ENCODE data around the gene SZT2.

The SZT2 gene

GRCh38 chr1:43437031-43437973 lies 47.6 kb downstream of the SZT2 start:
- Histone ChIP-seq H3K4me1 (ENCODE audit: control insufficient read depth, insufficient read depth, low read length) (no peaks in the 10 kb centered on the region), H3K27ac (ENCODE audit: low read depth, low read length) (no peak overlapping the region), H3K27me3 (ENCODE audit: control insufficient read depth, insufficient read depth, low read length) (no peaks in the 10 kb centered on the region), H3K36me3 (ENCODE audit: control insufficient read depth, insufficient read depth, low read length) (peaks cover 57% of the 10 kb centered on the region), H3K9me3 (ENCODE audit: control insufficient read depth, insufficient read depth, low read length) (no peaks in the 10 kb centered on the region), H3K9ac (ENCODE audit: low read depth, low read length) (no peak overlapping the region), H3K4me3 (ENCODE audit: low read depth, low read length) (no peak overlapping the region)

- Histone ChIP-seq H3K9me3 (ENCODE audit: control insufficient read depth, insufficient read depth, low read length) (no peaks in the 10 kb centered on the region), H3K4me3 (ENCODE audit: low read depth, low read length) (no peak overlapping the region), H3K36me3 (ENCODE audit: control insufficient read depth, insufficient read depth, low read length) (peaks cover 57% of the 10 kb centered on the region), H3K4me1 (ENCODE audit: control insufficient read depth, insufficient read depth, low read length) (no peaks in the 10 kb centered on the region), H3K27ac (ENCODE audit: low read depth, low read length) (no peak overlapping the region), H3K9ac (ENCODE audit: low read depth, low read length) (no peak overlapping the region), H3K27me3 (ENCODE audit: control insufficient read depth, insufficient read depth, low read length) (no peaks in the 10 kb centered on the region)
Observed at GRCh38 chr1:43438006-43438405, 48.3 kb downstream of the SZT2 start.

GRCh38 chr1:43438576-43438952 lies 48.9 kb downstream of the SZT2 start:
- H3K9ac ChIP-seq (ENCODE audit: low read depth, low read length): no peak overlapping the region
- peaks cover 57% of the 10 kb centered on the region for H3K36me3 ChIP-seq (ENCODE audit: control insufficient read depth, insufficient read depth, low read length)
- no peaks in the 10 kb centered on the region for H3K9me3 ChIP-seq (ENCODE audit: control insufficient read depth, insufficient read depth, low read length)
- no peaks in the 10 kb centered on the region for H3K4me1 ChIP-seq (ENCODE audit: control insufficient read depth, insufficient read depth, low read length)
- H3K4me3 ChIP-seq (ENCODE audit: low read depth, low read length): no peak overlapping the region
- no peaks in the 10 kb centered on the region for H3K27me3 ChIP-seq (ENCODE audit: control insufficient read depth, insufficient read depth, low read length)
- H3K27ac ChIP-seq (ENCODE audit: low read depth, low read length): no peak overlapping the region

- Histone ChIP-seq H3K36me3 (ENCODE audit: control insufficient read depth, insufficient read depth, low read length) (peaks cover 58% of the 10 kb centered on the region), H3K9ac (ENCODE audit: low read depth, low read length) (no peak overlapping the region), H3K4me3 (ENCODE audit: low read depth, low read length) (no peak overlapping the region)
Observed at GRCh38 chr1:43438953-43439581, 49.4 kb downstream of the SZT2 start.

GRCh38 chr1:43439781-43440180 lies 50.1 kb downstream of the SZT2 start:
- Histone ChIP-seq H3K9ac (ENCODE audit: low read depth, low read length) (no peak overlapping the region), H3K36me3 (ENCODE audit: control insufficient read depth, insufficient read depth, low read length) (peaks cover 51% of the 10 kb centered on the region)

More at GRCh38 chr1:43438953-43439581, 49.4 kb downstream of the SZT2 start:
- no peaks in the 10 kb centered on the region for H3K27me3 ChIP-seq (ENCODE audit: control insufficient read depth, insufficient read depth, low read length)
- no peaks in the 10 kb centered on the region for H3K9me3 ChIP-seq (ENCODE audit: control insufficient read depth, insufficient read depth, low read length)
- H3K27ac ChIP-seq (ENCODE audit: low read depth, low read length): no peak overlapping the region
- no peaks in the 10 kb centered on the region for H3K4me1 ChIP-seq (ENCODE audit: control insufficient read depth, insufficient read depth, low read length)

GRCh38 chr1:43440358-43440757 lies 50.7 kb downstream of the SZT2 start:
- Histone ChIP-seq H3K4me1 (ENCODE audit: control insufficient read depth, insufficient read depth, low read length) (no peaks in the 10 kb centered on the region), H3K27me3 (ENCODE audit: control insufficient read depth, insufficient read depth, low read length) (no peaks in the 10 kb centered on the region), H3K27ac (ENCODE audit: low read depth, low read length) (no peak overlapping the region), H3K4me3 (ENCODE audit: low read depth, low read length) (no peak overlapping the region), H3K9ac (ENCODE audit: low read depth, low read length) (no peak overlapping the region), H3K36me3 (ENCODE audit: control insufficient read depth, insufficient read depth, low read length) (peaks cover 45% of the 10 kb centered on the region), H3K9me3 (ENCODE audit: control insufficient read depth, insufficient read depth, low read length) (no peaks in the 10 kb centered on the region)

More at GRCh38 chr1:43439781-43440180, 50.1 kb downstream of the SZT2 start:
- no peak overlapping the region for H3K27ac ChIP-seq (ENCODE audit: low read depth, low read length)
- H3K27me3 ChIP-seq (ENCODE audit: control insufficient read depth, insufficient read depth, low read length): no peaks in the 10 kb centered on the region
- H3K9me3 ChIP-seq (ENCODE audit: control insufficient read depth, insufficient read depth, low read length): no peaks in the 10 kb centered on the region
- H3K4me1 ChIP-seq (ENCODE audit: control insufficient read depth, insufficient read depth, low read length): no peaks in the 10 kb centered on the region
- H3K4me3 ChIP-seq (ENCODE audit: low read depth, low read length): no peak overlapping the region

- no peak overlapping the region for H3K4me3 ChIP-seq (ENCODE audit: low read depth, low read length)
- peaks cover 47% of the 10 kb centered on the region for H3K36me3 ChIP-seq (ENCODE audit: control insufficient read depth, insufficient read depth, low read length)
- no peak overlapping the region for H3K27ac ChIP-seq (ENCODE audit: low read depth, low read length)
- H3K27me3 ChIP-seq (ENCODE audit: control insufficient read depth, insufficient read depth, low read length): no peaks in the 10 kb centered on the region
- no peak overlapping the region for H3K9ac ChIP-seq (ENCODE audit: low read depth, low read length)
- H3K4me1 ChIP-seq (ENCODE audit: control insufficient read depth, insufficient read depth, low read length): no peaks in the 10 kb centered on the region
- no peaks in the 10 kb centered on the region for H3K9me3 ChIP-seq (ENCODE audit: control insufficient read depth, insufficient read depth, low read length)
Observed at GRCh38 chr1:43441166-43441893, 51.6 kb downstream of the SZT2 start.

- Histone ChIP-seq H3K9me3 (ENCODE audit: control insufficient read depth, insufficient read depth, low read length) (no peaks in the 10 kb centered on the region), H3K36me3 (ENCODE audit: control insufficient read depth, insufficient read depth, low read length) (peaks cover 54% of the 10 kb centered on the region), H3K4me1 (ENCODE audit: control insufficient read depth, insufficient read depth, low read length) (no peaks in the 10 kb centered on the region), H3K27me3 (ENCODE audit: control insufficient read depth, insufficient read depth, low read length) (no peaks in the 10 kb centered on the region), H3K27ac (ENCODE audit: low read depth, low read length) (no peak overlapping the region), H3K9ac (ENCODE audit: low read depth, low read length) (no peak overlapping the region), H3K4me3 (ENCODE audit: low read depth, low read length) (no peak overlapping the region)
Observed at GRCh38 chr1:43441894-43442637, 52.4 kb downstream of the SZT2 start.

- Histone ChIP-seq H3K4me1 (ENCODE audit: control insufficient read depth, insufficient read depth, low read length) (no peaks in the 10 kb centered on the region), H3K36me3 (ENCODE audit: control insufficient read depth, insufficient read depth, low read length) (peaks cover 61% of the 10 kb centered on the region), H3K27me3 (ENCODE audit: control insufficient read depth, insufficient read depth, low read length) (no peaks in the 10 kb centered on the region), H3K9ac (ENCODE audit: low read depth, low read length) (no peak overlapping the region), H3K9me3 (ENCODE audit: control insufficient read depth, insufficient read depth, low read length) (no peaks in the 10 kb centered on the region), H3K4me3 (ENCODE audit: low read depth, low read length) (no peak overlapping the region), H3K27ac (ENCODE audit: low read depth, low read length) (no peak overlapping the region)
Observed at GRCh38 chr1:43442756-43443155, 53.1 kb downstream of the SZT2 start.

- H3K27me3 ChIP-seq (ENCODE audit: control insufficient read depth, insufficient read depth, low read length): no peaks in the 10 kb centered on the region
Observed at GRCh38 chr1:43443197-43443946, 53.7 kb downstream of the SZT2 start.

More at GRCh38 chr1:43443197-43443946, 53.7 kb downstream of the SZT2 start:
- no peak overlapping the region for H3K4me3 ChIP-seq (ENCODE audit: low read depth, low read length)
- H3K4me1 ChIP-seq (ENCODE audit: control insufficient read depth, insufficient read depth, low read length): no peaks in the 10 kb centered on the region
- no peaks in the 10 kb centered on the region for H3K9me3 ChIP-seq (ENCODE audit: control insufficient read depth, insufficient read depth, low read length)
- no peak overlapping the region for H3K9ac ChIP-seq (ENCODE audit: low read depth, low read length)
- no peak overlapping the region for H3K27ac ChIP-seq (ENCODE audit: low read depth, low read length)
- H3K36me3 ChIP-seq (ENCODE audit: control insufficient read depth, insufficient read depth, low read length): peaks cover 67% of the 10 kb centered on the region
